ENCODE results near the gene HMGN5.

Gene HMGN5

GRCh38 chrX:81120258-81120935 is 81.3 kb downstream of the HMGN5 start:
- DNase-seq (ENCODE audit: low read depth), result no peak

GRCh38 chrX:81114757-81115156 is 87.0 kb downstream of the HMGN5 start:
- no peak for DNase-seq (ENCODE audit: low read depth)

- DNase-seq (ENCODE audit: low read depth), result no peak
Observed at GRCh38 chrX:81110286-81110685, 91.4 kb downstream of the HMGN5 start.

GRCh38 chrX:81082649-81083048 is 119.1 kb downstream of the HMGN5 start:
- DNase-seq (ENCODE audit: low read depth), result no peak
